PC-9 (cell line): Measurements from ENCODE around the gene TMEM43. TPM values are rescaled to one million over a fixed set of nuclear protein-coding genes. Genes with fewer than 3 reads are reported as not detected.

ENCODE experiments used
- BruUV-seq: library from RNA; stranded (reverse); fragments of 400-500 nt; replicated peaks from 2 replicates; lab custom pipeline; 2021; lab: Mats Ljungman, UMichigan
- CTCF ChIA-PET: fragments of 300-600 bp; sonication (Branson Sonifier 250); formaldehyde crosslinking; loops from one replicate; lab custom pipeline; 2022; ENCODE audit warnings: antibody characterized with exemption; lab: Charles Lee
- POLR2A ChIA-PET: fragments of 300-600 bp; sonication (Branson Sonifier 250); formaldehyde crosslinking; loops from one replicate; lab custom pipeline; 2022; ENCODE audit warnings: antibody characterized with exemption; ENCODE audit not compliant: unreplicated experiment; lab: Charles Lee
- DNase-seq, 2 experiments: peaks; one replicate each; pipeline versions ENCODE4 v3.0.0 to v3.0.0-alpha.2; 2015 to 2022; ENCODE audit warnings: mixed read lengths in 1 of 2
- H2AFZ ChIP-seq: fragments of 200-600 bp; sonication (generic); 2 replicates; pipeline ENCODE4 v1.8.1; 2017; ENCODE audit warnings: antibody characterized with exemption
- H3F3A ChIP-seq: fragments of 200-600 bp; sonication (generic); 2 replicates; pipeline ENCODE4 v1.8.1; 2017; ENCODE audit warnings: antibody characterized with exemption, mild to moderate bottlenecking, low read depth; ENCODE audit not compliant: insufficient read depth
- H3K27ac ChIP-seq: fragments of 200-600 bp; sonication (generic); 2 replicates; pipeline ENCODE4 v1.6.1; 2016; ENCODE audit warnings: mixed run types
- H3K27me3 ChIP-seq: fragments of 200-600 bp; sonication (generic); 2 replicates; pipeline ENCODE4 v1.6.1; 2016; ENCODE audit warnings: low read depth, mixed run types; ENCODE audit not compliant: insufficient read depth
- H3K36me3 ChIP-seq: fragments of 200-600 bp; sonication (generic); 2 replicates; pipeline ENCODE4 v1.6.1; 2016; ENCODE audit warnings: low read depth, mixed run types
- H3K4me1 ChIP-seq: fragments of 200-600 bp; sonication (generic); replicated peaks from 2 replicates; pipeline ENCODE4 v1.6.1; 2016; ENCODE audit warnings: mixed run types; ENCODE audit not compliant: insufficient read depth
- H3K4me2 ChIP-seq: fragments of 200-600 bp; sonication (generic); 2 replicates; pipeline ENCODE4 v1.6.1; 2017; ENCODE audit warnings: mixed run types
- H3K4me3 ChIP-seq: fragments of 200-600 bp; sonication (generic); 2 replicates; pipeline ENCODE4 v1.6.1; 2016; ENCODE audit warnings: mixed run types
- H3K79me2 ChIP-seq: fragments of 200-600 bp; sonication (generic); 2 replicates; pipeline ENCODE4 v1.6.1; 2017; ENCODE audit warnings: low read depth, mixed run types
- H3K9me2 ChIP-seq: fragments of 200-600 bp; sonication (generic); 2 replicates; pipeline ENCODE4 v1.8.1; 2017; ENCODE audit warnings: mild to moderate bottlenecking; ENCODE audit not compliant: insufficient read depth
- H3K9me3 ChIP-seq: fragments of 200-600 bp; sonication (generic); 2 replicates; pipeline ENCODE4 v1.8.1; 2016; ENCODE audit warnings: low read depth; ENCODE audit not compliant: insufficient read depth
- H4K20me1 ChIP-seq: fragments of 200-600 bp; sonication (generic); 2 replicates; pipeline ENCODE4 v1.8.1; 2017; ENCODE audit not compliant: insufficient read depth
- CTCF ChIP-seq: fragments of 200-600 bp; sonication (generic); conservative IDR thresholded peaks from 2 replicates; pipeline ENCODE4 v1.6.1; 2017; ENCODE audit warnings: mixed run types, antibody characterized with exemption, mild to moderate bottlenecking, moderate library complexity
- EZH2 ChIP-seq: fragments of 200-600 bp; sonication (generic); IDR thresholded peaks from 2 replicates; pipeline ENCODE4 v1.8.0; 2017; ENCODE audit warnings: antibody characterized with exemption, low read depth
- intact Hi-C: fragments of 100-400 bp; cut with micrococcal nuclease; formaldehyde crosslinking; loops from one replicate; pipeline ENCODE4 v1.10.0; 2022; ENCODE audit not compliant: unreplicated experiment
- total RNA-seq: library from RNA; stranded (reverse); gene quantifications from 2 replicates; pipeline ENCODE4 v1.2.3, GENCODE V29; 2021

TMEM43 gene
- total RNA-seq, 1 experiment from 2014 or later: 64.7 TPM

GRCh38 chr3:14140668-14141067, 15.8 kb downstream of the TMEM43 start:
- TF ChIP-seq EZH2 (no peak), CTCF (no peak)
- POLR2A ChIA-PET: no interaction called here
- H3K36me3 ChIP-seq: peaks cover 21% of the 10 kb centered on the region

GRCh38 chr3:14141144-14141543, 16.3 kb downstream of the TMEM43 start:
- H3K27ac ChIP-seq: no peak overlapping the region
- peaks cover 16% of the 10 kb centered on the region for H3K36me3 ChIP-seq
- ChIA-PET CTCF (no interaction called here), POLR2A (no interaction called here)
- H3F3A ChIP-seq: peaks cover 44% of the 10 kb centered on the region
- H3K4me1 ChIP-seq: peaks cover 50% of the 10 kb centered on the region
- H3K9me3 ChIP-seq: no peaks in the 10 kb centered on the region
- intact Hi-C loops: no loop called here
- H3K79me2 ChIP-seq: no peaks in the 10 kb centered on the region
- TF ChIP-seq CTCF: no peak
- TF ChIP-seq EZH2: no peak
- H3K4me3 ChIP-seq: no peak overlapping the region
- no peaks in the 10 kb centered on the region for H3K9me2 ChIP-seq
- BruUV-seq: no TSS peak
- H4K20me1 ChIP-seq: no peaks in the 10 kb centered on the region
- no peak for DNase-seq
- H3K27me3 ChIP-seq: no peaks in the 10 kb centered on the region
- no peak overlapping the region for H2AFZ ChIP-seq
- H3K4me2 ChIP-seq: no peak overlapping the region

More at GRCh38 chr3:14140668-14141067, 15.8 kb downstream of the TMEM43 start:
- DNase-seq: no peak
- Histone ChIP-seq H3K4me1 (peaks cover 49% of the 10 kb centered on the region), H4K20me1 (no peaks in the 10 kb centered on the region), H3K4me2 (no peak overlapping the region), H3K4me3 (no peak overlapping the region), H3K27ac (no peak overlapping the region), H3K79me2 (no peaks in the 10 kb centered on the region), H2AFZ (no peak overlapping the region), H3K27me3 (no peaks in the 10 kb centered on the region), H3K9me2 (no peaks in the 10 kb centered on the region), H3F3A (peaks cover 48% of the 10 kb centered on the region), H3K9me3 (no peaks in the 10 kb centered on the region)
- CTCF ChIA-PET: no interaction called here
- intact Hi-C loops: no loop called here
- BruUV-seq: no TSS peak

GRCh38 chr3:14141602-14142341, 16.9 kb downstream of the TMEM43 start:
- Histone ChIP-seq H3K27me3 (no peaks in the 10 kb centered on the region), H2AFZ (no peak overlapping the region), H4K20me1 (no peaks in the 10 kb centered on the region), H3K4me1 (peaks cover 46% of the 10 kb centered on the region), H3K79me2 (no peaks in the 10 kb centered on the region), H3K4me2 (no peak overlapping the region), H3K9me3 (no peaks in the 10 kb centered on the region), H3K36me3 (peaks cover 19% of the 10 kb centered on the region), H3F3A (peaks cover 41% of the 10 kb centered on the region), H3K9me2 (no peaks in the 10 kb centered on the region), H3K4me3 (no peak overlapping the region), H3K27ac (peak overlapping the region; percentile 88; the same call in 1 of the 2 replicates)
- intact Hi-C loops: no loop called here
- DNase-seq: no peak
- CTCF ChIA-PET: no interaction called here
- no TSS peak for BruUV-seq
- POLR2A ChIA-PET: no interaction called here
- no peak for TF ChIP-seq EZH2
